Upper lobe of right lung (tissue), 1 donor: Measurements from ENCODE around the gene PELI2. TPM values are rescaled to one million over a fixed set of nuclear protein-coding genes. Genes with fewer than 3 reads are reported as not detected.

Experiments
- ATAC-seq: fragments of 200-7000 bp; cut with Tn5 transposase; one replicate; pipeline ENCODE4 v1.9.1; 2020; ENCODE audit warnings: mild to moderate bottlenecking, moderate library complexity
- DNase-seq: peaks from one replicate; pipeline ENCODE4 v3.0.0-alpha.2; 2020
- H3K27ac ChIP-seq: fragments of 200-600 bp; one replicate; pipeline ENCODE4 v1.8.0; 2022
- H3K27me3 ChIP-seq: fragments of 200-600 bp; one replicate; pipeline ENCODE4 v1.8.0; 2022; ENCODE audit warnings: mild to moderate bottlenecking
- H3K36me3 ChIP-seq: fragments of 200-600 bp; one replicate; pipeline ENCODE4 v1.8.0; 2022
- H3K4me1 ChIP-seq: fragments of 200-600 bp; one replicate; pipeline ENCODE4 v1.8.0; 2022
- H3K4me3 ChIP-seq: fragments of 200-600 bp; one replicate; pipeline ENCODE4 v1.8.0; 2022; ENCODE audit warnings: mild to moderate bottlenecking
- H3K9me3 ChIP-seq: fragments of 200-600 bp; one replicate; pipeline ENCODE4 v1.8.0; 2022
- CTCF ChIP-seq: fragments of 200-600 bp; IDR thresholded peaks from one replicate; pipeline ENCODE4 v1.8.0; 2022; ENCODE audit warnings: antibody characterized with exemption
- intact Hi-C: fragments of 100-400 bp; cut with DNase I; formaldehyde crosslinking; loops from one replicate; pipeline ENCODE4 v1.11.0; 2022
- total RNA-seq: library from RNA; stranded (reverse); fragmentation: NEBNext Ultra II Directional; extraction: Animal tissue kit (Norgen Biotek cat#: 25700); gene quantifications from one replicate; pipeline ENCODE4 v1.2.1, GENCODE V29; 2021
- donor health status: DM: no; HTN: yes; CAD: no; lungs with severe emphysema.

Gene PELI2
- total RNA-seq, 1 donor from 2014 or later: 25.7 TPM

DNA sequence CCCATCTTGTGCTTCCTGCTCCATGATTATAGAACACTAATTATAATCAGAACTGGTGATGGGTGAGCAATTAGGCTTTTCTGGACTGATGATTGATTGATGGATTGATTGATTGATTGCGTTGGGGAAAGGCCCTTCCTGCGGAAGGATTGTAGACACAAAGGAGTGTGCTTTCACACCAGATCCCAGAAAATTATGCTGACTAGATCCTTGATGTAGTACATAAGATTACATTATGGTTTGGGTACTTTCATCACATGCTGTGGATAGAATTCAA, 8.4 kb downstream of the PELI2 start:
- intact Hi-C loops: no loop called here
- H3K27me3 ChIP-seq: no peaks in the 10 kb centered on the region
- H3K4me3 ChIP-seq: no peak overlapping the region
- DNase-seq (no peak), ATAC-seq (no peak)
- H3K4me1 ChIP-seq: peaks cover 36% of the 10 kb centered on the region
- TF ChIP-seq CTCF: no peak
- H3K27ac ChIP-seq: no peak overlapping the region
- no peaks in the 10 kb centered on the region for H3K9me3 ChIP-seq
- no peaks in the 10 kb centered on the region for H3K36me3 ChIP-seq

DNA sequence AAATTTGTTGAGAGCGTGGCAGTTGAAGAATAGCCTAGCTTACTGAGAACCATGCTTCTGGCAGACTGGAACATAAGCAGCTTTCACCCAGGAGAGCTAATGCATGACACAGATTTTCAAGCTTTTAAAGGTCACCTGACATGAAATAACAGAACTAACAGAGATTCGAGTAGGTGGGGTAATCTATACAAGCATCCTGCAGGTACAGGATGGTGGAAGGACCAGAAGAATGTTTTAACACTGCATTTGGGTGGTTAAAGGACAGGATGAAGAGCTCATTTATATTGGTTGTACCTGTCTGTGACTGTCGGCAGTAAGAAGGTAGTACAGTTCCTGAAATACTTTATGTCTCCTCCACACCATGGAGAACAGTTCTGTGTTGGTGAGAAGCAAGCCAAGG, 8.9 kb downstream of the PELI2 start:
- ATAC-seq (no peak), DNase-seq (no peak)
- Histone ChIP-seq H3K27ac (no peak overlapping the region), H3K36me3 (no peaks in the 10 kb centered on the region), H3K27me3 (no peaks in the 10 kb centered on the region), H3K4me1 (peaks cover 36% of the 10 kb centered on the region), H3K9me3 (no peaks in the 10 kb centered on the region), H3K4me3 (no peak overlapping the region)
- intact Hi-C loops: no loop called here
- no peak for TF ChIP-seq CTCF

DNA sequence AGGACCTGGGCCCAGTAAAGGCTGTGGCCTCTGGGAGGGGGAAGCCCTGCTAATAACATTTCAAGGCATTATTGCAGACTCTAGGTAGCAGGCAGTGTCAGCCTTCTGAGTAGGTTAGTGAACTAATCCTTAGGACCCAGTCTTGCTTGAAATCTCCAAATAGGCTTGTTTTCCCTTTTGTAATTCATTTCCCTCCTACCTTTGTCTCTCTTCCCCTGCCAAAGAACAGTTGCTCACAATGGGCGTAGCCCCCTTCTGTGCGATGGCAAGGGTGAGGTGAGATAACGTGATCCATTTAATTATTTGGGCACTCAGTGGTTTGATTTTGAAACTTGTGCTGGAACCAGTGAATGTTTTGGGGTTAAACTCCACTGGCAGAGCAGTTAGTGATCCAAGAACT, 10.9 kb downstream of the PELI2 start:
- Histone ChIP-seq H3K4me1 (peaks cover 32% of the 10 kb centered on the region), H3K4me3 (no peak overlapping the region), H3K36me3 (no peaks in the 10 kb centered on the region), H3K9me3 (no peaks in the 10 kb centered on the region), H3K27me3 (no peaks in the 10 kb centered on the region), H3K27ac (no peak overlapping the region)
- TF ChIP-seq CTCF: no peak
- ATAC-seq (no peak), DNase-seq (no peak)
- intact Hi-C loops: no loop called here

GRCh38 chr14:56129933-56130332, 11.7 kb downstream of the PELI2 start:
- intact Hi-C loops: no loop called here
- H3K27ac ChIP-seq: no peak overlapping the region
- H3K36me3 ChIP-seq: no peaks in the 10 kb centered on the region
- DNase-seq: no peak
- H3K9me3 ChIP-seq: no peaks in the 10 kb centered on the region
- H3K4me1 ChIP-seq: peaks cover 27% of the 10 kb centered on the region
- no peaks in the 10 kb centered on the region for H3K27me3 ChIP-seq
- peak; percentile 74 for ATAC-seq
- TF ChIP-seq CTCF: no peak
- no peak overlapping the region for H3K4me3 ChIP-seq

GRCh38 chr14:56131004-56131864, 13.0 kb downstream of the PELI2 start:
- Histone ChIP-seq H3K27ac (no peak overlapping the region), H3K9me3 (no peaks in the 10 kb centered on the region), H3K4me3 (no peak overlapping the region), H3K27me3 (no peaks in the 10 kb centered on the region), H3K4me1 (peaks cover 27% of the 10 kb centered on the region), H3K36me3 (no peaks in the 10 kb centered on the region)
- ATAC-seq (no peak), DNase-seq (no peak)
- intact Hi-C loops: no loop called here
- TF ChIP-seq CTCF: no peak
